NCI-H345 treated with DMSO at 0.1 percent for 48 hours (cell line): Measurements from ENCODE around the gene QRFP.

Source experiments
- DNase-seq: peaks from one replicate; lab custom pipeline; 2025; ENCODE audit not compliant: unreplicated experiment; lab: John Stamatoyannopoulos, UW

Gene QRFP

DNA sequence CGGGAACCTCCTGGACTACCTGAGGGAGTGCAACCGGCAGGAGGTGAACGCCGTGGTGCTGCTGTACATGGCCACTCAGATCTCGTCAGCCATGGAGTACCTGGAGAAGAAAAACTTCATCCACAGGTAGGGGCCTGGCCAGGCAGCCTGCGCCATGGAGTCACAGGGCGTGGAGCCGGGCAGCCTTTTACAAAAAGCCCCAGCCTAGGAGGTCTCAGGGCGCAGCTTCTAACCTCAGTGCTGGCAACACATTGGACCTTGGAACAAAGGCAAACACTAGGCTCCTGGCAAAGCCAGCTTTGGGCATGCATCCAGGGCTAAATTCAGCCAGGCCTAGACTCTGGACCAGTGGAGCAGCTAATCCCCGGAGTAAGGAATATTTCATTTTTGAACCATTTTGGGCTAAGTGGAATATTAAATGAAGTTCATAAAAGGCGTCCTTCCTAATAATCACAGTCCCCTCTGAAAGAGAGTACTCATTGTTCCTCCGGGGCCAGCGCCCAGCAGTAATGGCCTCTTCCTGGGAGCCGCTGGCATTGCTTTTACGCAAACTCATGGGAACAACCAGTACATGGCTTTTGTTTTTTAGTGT is 23.6 kb downstream of the QRFP start:
- no peak for DNase-seq

DNA sequence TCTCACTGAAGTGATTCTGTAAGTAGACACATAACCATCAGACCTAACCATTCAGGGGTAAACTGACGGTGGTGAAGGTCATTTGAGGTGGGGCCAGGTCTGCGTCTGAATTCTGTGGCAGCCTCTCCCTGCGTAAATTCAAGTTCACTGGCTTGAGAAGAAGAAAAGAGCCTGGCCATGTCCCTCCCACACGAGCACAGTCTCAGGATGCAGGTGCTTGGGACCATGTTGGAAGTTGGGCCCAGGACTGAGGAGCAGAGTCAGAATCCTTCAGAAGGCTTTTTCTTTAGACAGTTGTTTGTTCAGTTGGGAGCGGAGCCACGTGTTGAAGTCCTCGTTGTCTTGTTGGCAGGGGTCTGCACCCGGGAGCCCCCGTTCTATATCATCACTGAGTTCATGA is 24.1 kb downstream of the QRFP start:
- DNase-seq = no peak

DNA sequence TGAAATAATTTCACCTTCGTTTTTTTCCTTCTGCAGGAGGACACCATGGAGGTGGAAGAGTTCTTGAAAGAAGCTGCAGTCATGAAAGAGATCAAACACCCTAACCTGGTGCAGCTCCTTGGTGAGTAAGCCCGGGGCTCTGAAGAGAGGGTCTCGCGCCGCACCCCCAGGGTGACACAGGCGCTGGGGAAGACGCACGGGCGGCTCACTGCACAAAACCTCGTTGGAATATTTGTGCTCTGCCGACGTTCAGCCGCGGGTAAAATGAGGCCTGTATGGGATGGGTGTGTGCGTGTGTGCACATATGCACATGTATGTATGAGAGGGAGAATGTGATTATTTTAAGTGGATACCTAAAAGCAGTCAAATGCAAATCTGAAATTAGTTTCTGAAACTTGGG is 24.5 kb downstream of the QRFP start:
- no peak for DNase-seq

GRCh38 chr9:130871395-130872062 is 25.1 kb downstream of the QRFP start:
- DNase-seq = no peak

GRCh38 chr9:130870491-130871381 is 25.9 kb downstream of the QRFP start:
- DNase-seq = no peak

DNA sequence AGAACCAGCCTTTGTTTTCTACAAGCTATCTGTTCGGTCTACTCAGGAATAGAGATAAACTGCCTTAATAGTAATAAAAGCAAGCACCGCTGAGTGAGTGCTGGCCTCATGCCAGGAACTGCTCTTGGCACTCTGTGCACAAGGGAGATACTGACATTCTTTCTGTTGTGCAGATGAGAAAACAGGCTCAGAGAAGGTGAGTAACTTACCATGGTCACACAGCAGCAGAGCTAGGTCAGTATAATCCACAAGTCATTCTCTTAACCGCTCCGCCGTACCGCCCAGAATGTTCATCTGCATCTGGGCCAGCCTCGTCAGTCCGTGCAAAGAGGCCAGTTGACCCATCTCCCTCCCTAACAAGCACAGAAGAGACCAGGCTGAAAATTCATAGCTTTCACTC is 27.4 kb downstream of the QRFP start:
- no peak for DNase-seq

DNA sequence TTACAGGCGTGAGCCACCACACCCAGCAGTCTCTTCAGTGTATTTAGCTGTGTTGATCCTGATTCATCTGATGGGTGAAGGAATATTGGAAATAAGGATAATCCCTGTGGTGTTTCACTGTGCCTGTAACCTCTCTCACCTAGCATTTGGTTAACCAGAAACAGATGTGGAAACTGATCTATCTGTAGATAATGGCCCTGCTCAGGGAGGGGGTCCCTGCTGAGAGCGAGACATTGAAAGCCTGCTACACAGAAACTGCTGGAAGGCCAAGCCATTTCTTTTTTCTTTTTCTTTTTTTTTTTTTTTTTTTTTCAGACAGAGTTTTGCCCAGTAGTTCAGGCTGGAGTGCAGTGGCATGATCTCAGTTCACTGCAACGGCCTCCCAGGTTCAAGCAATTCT is 28.4 kb downstream of the QRFP start:
- DNase-seq = no peak

GRCh38 chr9:130867556-130867955 is 29.1 kb downstream of the QRFP start:
- DNase-seq = no peak

- peak; percentile 49 for DNase-seq
These were observed 30.1 kb downstream of the QRFP start for GRCh38 chr9:130866474-130866965.

DNA sequence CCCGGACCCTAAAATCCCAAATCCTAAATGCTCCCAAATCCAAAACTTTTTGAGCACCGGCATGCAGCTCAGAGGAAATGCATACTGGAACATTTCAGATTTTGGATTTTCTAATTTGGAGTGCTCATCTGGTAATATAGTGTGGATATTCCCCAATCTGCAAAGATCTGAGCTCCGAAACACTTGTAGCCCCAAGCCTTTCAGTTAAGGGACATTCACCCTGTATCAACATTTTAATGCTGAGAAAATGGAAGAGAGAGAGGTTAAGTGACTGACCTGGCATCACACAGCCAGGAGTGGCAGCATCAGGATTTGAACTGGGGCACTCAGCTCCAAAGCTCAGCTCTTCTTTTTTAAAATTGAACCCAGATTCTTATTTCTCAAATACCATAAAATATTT is 30.7 kb downstream of the QRFP start:
- DNase-seq = no peak

- no peak for DNase-seq
These were observed 32.1 kb downstream of the QRFP start for GRCh38 chr9:130864541-130864940.

- no peak for DNase-seq
These were observed 33.9 kb downstream of the QRFP start for GRCh38 chr9:130862747-130863146.

DNA sequence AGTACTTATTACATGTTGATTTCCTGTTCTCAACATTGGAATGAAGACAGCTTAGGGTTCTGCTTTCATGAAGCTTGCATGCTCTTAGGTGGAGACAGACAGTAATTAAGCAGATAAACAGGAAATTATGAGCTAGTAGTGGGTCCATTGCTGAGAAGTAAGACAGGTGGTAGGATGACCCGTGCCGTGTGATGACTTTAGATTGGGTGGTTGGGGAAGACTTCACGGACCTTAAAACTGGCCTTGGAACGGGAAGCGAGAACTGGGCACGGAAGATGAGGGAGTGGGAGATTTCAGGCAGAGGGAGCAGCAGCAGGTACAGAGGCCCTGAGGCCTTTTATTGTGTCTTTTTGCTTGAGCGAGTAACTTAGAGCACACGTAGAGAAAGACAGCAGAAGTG is 34.4 kb downstream of the QRFP start:
- DNase-seq = no peak

DNA sequence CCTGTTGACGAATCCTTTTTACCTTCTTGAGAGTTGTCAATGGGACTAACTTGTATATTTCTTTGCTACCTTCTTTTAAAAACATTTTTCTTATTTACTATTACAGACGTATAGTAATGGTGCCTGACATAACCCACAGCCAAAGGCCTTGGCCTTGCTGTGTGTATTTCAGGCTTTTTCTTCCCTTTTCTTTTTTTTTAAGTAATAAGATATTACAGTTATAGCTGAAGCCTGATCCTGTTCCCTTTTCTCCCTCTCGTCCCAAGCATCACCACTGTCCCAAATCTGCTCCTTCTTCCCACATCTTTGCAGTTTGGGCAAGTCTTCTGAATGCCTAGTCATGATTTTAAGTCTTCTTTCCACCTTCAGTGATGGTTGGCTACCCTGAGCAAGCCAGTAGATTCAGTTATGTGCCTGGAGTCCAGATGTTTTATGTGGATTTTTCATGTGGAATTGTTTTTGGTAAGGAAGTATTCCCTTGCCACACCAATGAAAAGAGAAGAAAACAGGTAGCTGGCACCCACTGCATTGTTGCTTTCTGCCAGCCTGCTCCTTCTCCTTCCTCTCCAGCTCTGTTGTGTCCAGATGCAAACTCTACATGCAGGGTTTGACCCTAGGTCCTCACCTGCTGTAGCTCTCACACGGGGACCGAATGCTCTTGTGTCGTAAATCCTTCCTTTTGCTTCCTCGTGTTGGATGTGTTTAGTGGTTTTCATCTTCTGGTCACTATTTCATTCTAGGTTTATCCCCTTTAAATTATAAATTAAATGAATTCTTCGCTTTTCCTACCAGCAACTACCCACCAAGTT is 35.0 kb downstream of the QRFP start:
- DNase-seq = no peak

GRCh38 chr9:130860458-130861316 is 35.9 kb downstream of the QRFP start:
- no peak for DNase-seq

- no peak for DNase-seq
These were observed 37.6 kb downstream of the QRFP start for GRCh38 chr9:130858739-130859705.

DNA sequence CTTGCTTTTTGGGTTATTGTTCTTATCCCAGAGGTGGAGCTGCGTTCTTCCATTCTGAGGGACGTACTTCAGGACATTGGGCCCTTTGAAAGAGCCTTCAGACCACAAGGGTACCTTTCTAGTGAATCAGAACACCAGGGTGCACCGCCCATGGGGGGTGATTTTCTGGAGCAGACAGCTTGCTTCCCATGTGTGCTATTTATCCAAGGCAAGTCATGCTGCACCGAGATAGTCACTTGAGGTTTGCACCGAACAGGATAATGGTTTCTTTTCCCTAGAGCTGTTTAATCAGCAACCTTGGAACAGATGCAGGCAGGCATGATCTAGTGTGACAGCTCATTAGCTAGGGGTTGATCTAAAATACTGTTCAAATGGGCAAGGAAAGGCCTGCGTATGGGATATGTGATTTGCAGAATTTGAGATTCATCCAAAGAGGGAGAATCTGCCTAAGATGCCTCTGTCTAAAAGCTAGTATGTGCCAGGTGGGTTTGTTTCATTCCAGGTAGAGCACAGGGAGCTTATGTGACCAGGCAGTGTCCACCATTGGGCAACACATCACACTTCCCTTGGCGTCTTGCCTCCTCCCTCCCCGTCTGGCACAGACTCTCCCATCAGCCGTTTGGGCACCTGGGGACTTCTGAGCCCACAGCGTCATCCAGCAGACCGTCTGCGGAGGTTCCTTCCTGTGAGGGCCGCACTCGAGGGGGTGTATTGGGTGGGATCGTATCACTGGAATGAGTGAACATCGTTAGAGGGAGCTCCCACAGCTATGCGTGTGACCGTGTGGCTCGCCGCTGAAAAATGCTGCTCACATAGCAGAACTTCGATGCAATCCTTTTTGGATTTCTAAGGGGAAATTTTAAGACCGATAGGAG is 38.5 kb downstream of the QRFP start:
- no peak for DNase-seq

- no peak for DNase-seq
These were observed 40.1 kb downstream of the QRFP start for GRCh38 chr9:130856474-130856873.
